GM12878 (cell line): ENCODE results near the gene EAF2. TPM values are rescaled to one million over a fixed set of nuclear protein-coding genes. Genes with fewer than 3 reads are reported as not detected.

Experiments used
- CREB1 ChIP-seq: IDR thresholded peaks from 2 replicates; pipeline ENCODE4 v1.6.1; 2012; ENCODE audit warnings: low read depth, mild to moderate bottlenecking, inconsistent platforms
- EP300 ChIP-seq, 2 experiments: fragments of 150-350 bp in 1 of 2; IDR thresholded peaks; 2 replicates each; pipeline ENCODE4 v1.6.1; 2011 to 2012; ENCODE audit warnings: low read depth in 2 of 2, low read length in 2 of 2, borderline replicate concordance in 1 of 2, improper control_type of control experiment in 1 of 2, inconsistent platforms in 1 of 2; ENCODE audit not compliant: control insufficient read depth in 1 of 2
- EZH2 ChIP-seq: IDR thresholded peaks from 2 replicates; pipeline ENCODE4 v1.6.1; 2012; ENCODE audit warnings: low read depth, mild to moderate bottlenecking, control low read depth, inconsistent platforms, low read length, borderline replicate concordance; ENCODE audit not compliant: control insufficient read depth
- HDAC2 ChIP-seq: fragments of 200-600 bp; sonication (generic); IDR thresholded peaks from 2 replicates; pipeline ENCODE4 v1.6.1; 2017
- NFIC ChIP-seq: IDR thresholded peaks from 2 replicates; pipeline ENCODE4 v1.6.1; 2012; ENCODE audit warnings: low read depth, mild to moderate bottlenecking, inconsistent platforms, low read length, moderate library complexity
- RFX5 ChIP-seq: IDR thresholded peaks from 2 replicates; pipeline ENCODE4 v1.6.1; 2011; ENCODE audit warnings: low read depth, low read length, improper control_type of control experiment
- SP1 ChIP-seq: IDR thresholded peaks from one replicate; pipeline ENCODE4 v1.6.1; 2011; ENCODE audit warnings: low read depth, low read length
- TCF7 ChIP-seq: IDR thresholded peaks from 2 replicates; pipeline ENCODE4 v1.6.1; 2014; ENCODE audit warnings: antibody characterized with exemption, borderline replicate concordance
- ZNF217 ChIP-seq: fragments of 450-650 bp; IDR thresholded peaks from 2 replicates; pipeline ENCODE4 v1.6.1; 2017; ENCODE audit warnings: antibody characterized with exemption, mild to moderate bottlenecking
- polyA plus RNA-seq, 11 experiments: library from polyadenylated mRNA; depleted of rRNA in 4 of 11; unstranded in 6 of 11; stranded (reverse) in 5 of 11; fragments of >200 nt; fragmentation: Nextera tagmentation in 4 of 11; fragmentation: Illumina TruSeq in 1 of 11; extraction: Ambion mirVana in 4 of 11; extraction: Trizol in 1 of 11; gene quantifications; 1 replicate in 1 of 11; 2 replicates in 10 of 11; pipeline versions ENCODE4 v1.2.1 to v1.2.3, GENCODE V29; 2011 to 2016; ENCODE audit warnings: inconsistent platforms in 2 of 11, missing spikeins in 2 of 11, low read depth in 1 of 11
- total RNA-seq, 4 experiments: library from RNA; depleted of rRNA in 3 of 4; stranded (reverse); fragments of >200 nt in 3 of 4; fragmentation: Illumina TruSeq in 1 of 4; extraction: Trizol in 1 of 4; gene quantifications; 2 replicates each; pipeline versions ENCODE4 v1.2.1 to v1.2.3, GENCODE V29; 2013 to 2021
- TF ChIP-seq, protein P1 (sequence below): fragments of 450-650 bp; formaldehyde crosslinking; IDR thresholded peaks from 2 replicates; pipeline ENCODE4 v1.5.0; 2022; ENCODE audit warnings: mild to moderate bottlenecking, missing genetic modification characterization
- TF ChIP-seq, protein P2 (sequence below): IDR thresholded peaks from 2 replicates; pipeline ENCODE4 v1.6.1; 2011; ENCODE audit warnings: borderline replicate concordance, low read depth, mild to moderate bottlenecking, moderate library complexity, low read length; ENCODE audit not compliant: insufficient read depth, poor library complexity, severe bottlenecking

Gene EAF2
- total and polyA plus RNA-seq, 10 of the 15 experiments (the other 5 are each of a cell fraction or from before 2014, with no cell fraction given) = 47.3 to 193 (median 72.2) TPM

DNA sequence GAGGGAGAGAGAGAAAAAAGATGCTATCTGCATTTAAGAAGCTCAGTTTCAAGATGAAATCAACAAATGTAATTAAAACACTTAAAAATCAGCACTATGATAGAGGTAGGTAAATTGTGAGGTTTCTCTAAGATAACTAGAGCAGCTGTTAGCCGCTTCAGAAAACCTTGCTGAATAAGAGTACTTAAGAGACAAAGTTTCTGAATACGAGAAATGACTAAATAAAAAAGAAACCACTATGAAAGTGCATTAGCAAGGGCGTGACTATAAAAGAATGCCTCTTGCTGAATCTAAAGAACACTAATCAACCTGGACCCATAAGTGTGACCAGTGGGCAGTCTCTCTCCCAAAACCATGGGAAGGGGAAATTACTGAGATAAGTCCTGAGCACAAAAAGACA lies 41.9 kb upstream of the EAF2 start (continued):
- TF ChIP-seq, protein P1, sequence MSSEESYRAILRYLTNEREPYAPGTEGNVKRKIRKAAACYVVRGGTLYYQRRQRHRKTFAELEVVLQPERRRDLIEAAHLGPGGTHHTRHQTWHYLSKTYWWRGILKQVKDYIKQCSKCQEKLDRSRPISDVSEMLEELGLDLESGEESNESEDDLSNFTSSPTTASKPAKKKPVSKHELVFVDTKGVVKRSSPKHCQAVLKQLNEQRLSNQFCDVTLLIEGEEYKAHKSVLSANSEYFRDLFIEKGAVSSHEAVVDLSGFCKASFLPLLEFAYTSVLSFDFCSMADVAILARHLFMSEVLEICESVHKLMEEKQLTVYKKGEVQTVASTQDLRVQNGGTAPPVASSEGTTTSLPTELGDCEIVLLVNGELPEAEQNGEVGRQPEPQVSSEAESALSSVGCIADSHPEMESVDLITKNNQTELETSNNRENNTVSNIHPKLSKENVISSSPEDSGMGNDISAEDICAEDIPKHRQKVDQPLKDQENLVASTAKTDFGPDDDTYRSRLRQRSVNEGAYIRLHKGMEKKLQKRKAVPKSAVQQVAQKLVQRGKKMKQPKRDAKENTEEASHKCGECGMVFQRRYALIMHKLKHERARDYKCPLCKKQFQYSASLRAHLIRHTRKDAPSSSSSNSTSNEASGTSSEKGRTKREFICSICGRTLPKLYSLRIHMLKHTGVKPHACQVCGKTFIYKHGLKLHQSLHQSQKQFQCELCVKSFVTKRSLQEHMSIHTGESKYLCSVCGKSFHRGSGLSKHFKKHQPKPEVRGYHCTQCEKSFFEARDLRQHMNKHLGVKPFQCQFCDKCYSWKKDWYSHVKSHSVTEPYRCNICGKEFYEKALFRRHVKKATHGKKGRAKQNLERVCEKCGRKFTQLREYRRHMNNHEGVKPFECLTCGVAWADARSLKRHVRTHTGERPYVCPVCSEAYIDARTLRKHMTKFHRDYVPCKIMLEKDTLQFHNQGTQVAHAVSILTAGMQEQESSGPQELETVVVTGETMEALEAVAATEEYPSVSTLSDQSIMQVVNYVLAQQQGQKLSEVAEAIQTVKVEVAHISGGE (CRISPR knock-in tag) = no peak
- no peak for TF ChIP-seq CREB1
- TF ChIP-seq NFIC = no peak
- no peak for TF ChIP-seq RFX5
- no peak for TF ChIP-seq TCF7
- TF ChIP-seq ZNF217 = 0 out of 2 replicates have a peak, but pooled peaks have one; percentile 24
- TF ChIP-seq SP1 = no peak
- no peak for TF ChIP-seq EZH2
- TF ChIP-seq, protein P2, sequence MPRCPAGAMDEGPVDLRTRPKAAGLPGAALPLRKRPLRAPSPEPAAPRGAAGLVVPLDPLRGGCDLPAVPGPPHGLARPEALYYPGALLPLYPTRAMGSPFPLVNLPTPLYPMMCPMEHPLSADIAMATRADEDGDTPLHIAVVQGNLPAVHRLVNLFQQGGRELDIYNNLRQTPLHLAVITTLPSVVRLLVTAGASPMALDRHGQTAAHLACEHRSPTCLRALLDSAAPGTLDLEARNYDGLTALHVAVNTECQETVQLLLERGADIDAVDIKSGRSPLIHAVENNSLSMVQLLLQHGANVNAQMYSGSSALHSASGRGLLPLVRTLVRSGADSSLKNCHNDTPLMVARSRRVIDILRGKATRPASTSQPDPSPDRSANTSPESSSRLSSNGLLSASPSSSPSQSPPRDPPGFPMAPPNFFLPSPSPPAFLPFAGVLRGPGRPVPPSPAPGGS = no peak
- TF ChIP-seq HDAC2 = no peak
- TF ChIP-seq EP300 (IDR thresholded peaks at IDR 0.05; ENCODE audit: borderline replicate concordance in 1 of 2, control insufficient read depth in 1 of 2, low read depth in 2 of 2, low read length in 2 of 2) = 0 out of 4 replicates have a peak, but pooled peaks of 1 of the 2 experiments have one; percentile 12
